Measurements from ENCODE around the gene CSTPP1.

CSTPP1 gene

DNA sequence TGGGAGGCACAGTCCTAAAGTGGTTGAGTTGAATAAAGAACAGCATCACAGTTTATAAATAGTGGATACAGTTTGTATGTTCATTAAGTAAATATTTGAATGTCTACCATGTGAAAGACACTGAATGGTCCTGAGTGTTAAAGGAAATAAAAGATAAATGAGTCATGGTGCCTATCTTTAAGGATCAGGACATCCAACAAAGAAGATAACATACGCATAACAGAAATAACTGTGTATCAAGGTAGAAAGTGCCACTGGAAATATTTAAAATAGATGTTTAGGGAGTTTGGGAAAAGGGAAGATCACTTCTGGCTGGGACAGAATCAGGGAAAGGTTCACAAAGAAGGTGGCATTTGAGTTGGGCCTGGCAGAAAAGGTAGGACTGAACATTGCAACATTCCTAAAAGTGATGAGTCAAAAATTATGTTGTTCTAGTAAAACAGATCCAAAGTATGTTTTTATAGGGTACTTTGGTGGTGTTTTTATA lies 41.5 kb downstream of the CSTPP1 start:
- Histone ChIP-seq H3K4me3 (ENCODE audit: low read depth in 1 of 2, low read length in 2 of 2) (no peak overlapping the region), H3K9ac (ENCODE audit: low read depth, low read length) (no peak overlapping the region), H2AFZ (ENCODE audit: low read depth, low read length) (no peak overlapping the region), H3K9me3 (ENCODE audit: insufficient read depth, low read length, severe bottlenecking) (no peaks in the 10 kb centered on the region), H3K27ac (ENCODE audit: low read length) (no peak overlapping the region), H4K20me1 (ENCODE audit: insufficient read depth, low read length) (no peaks in the 10 kb centered on the region), H3K79me2 (ENCODE audit: insufficient read depth, low read length) (no peaks in the 10 kb centered on the region), H3K36me3 (ENCODE audit: insufficient read depth, low read length) (peaks cover 5% of the 10 kb centered on the region; the same call in 1 of the 2 replicates), H3K4me2 (ENCODE audit: insufficient read depth, low read length) (no peak overlapping the region), H3K27me3 (ENCODE audit: insufficient read depth, low read length, poor library complexity) (no peaks in the 10 kb centered on the region), H3K4me1 (ENCODE audit: insufficient read depth, low read length) (no peaks in the 10 kb centered on the region)
- DNase-seq, result no peak
- no peak for ATAC-seq (ENCODE audit: insufficient read depth, low read depth)
- TF ChIP-seq EZH2 (IDR thresholded peaks at IDR 0.05; ENCODE audit: borderline replicate concordance, low read depth, low read length, severe bottlenecking), result no peak
- TF ChIP-seq, protein P1, sequence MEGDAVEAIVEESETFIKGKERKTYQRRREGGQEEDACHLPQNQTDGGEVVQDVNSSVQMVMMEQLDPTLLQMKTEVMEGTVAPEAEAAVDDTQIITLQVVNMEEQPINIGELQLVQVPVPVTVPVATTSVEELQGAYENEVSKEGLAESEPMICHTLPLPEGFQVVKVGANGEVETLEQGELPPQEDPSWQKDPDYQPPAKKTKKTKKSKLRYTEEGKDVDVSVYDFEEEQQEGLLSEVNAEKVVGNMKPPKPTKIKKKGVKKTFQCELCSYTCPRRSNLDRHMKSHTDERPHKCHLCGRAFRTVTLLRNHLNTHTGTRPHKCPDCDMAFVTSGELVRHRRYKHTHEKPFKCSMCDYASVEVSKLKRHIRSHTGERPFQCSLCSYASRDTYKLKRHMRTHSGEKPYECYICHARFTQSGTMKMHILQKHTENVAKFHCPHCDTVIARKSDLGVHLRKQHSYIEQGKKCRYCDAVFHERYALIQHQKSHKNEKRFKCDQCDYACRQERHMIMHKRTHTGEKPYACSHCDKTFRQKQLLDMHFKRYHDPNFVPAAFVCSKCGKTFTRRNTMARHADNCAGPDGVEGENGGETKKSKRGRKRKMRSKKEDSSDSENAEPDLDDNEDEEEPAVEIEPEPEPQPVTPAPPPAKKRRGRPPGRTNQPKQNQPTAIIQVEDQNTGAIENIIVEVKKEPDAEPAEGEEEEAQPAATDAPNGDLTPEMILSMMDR (IDR thresholded peaks at IDR 0.05; ENCODE audit: borderline replicate concordance, extremely low read depth, low read length, poor library complexity, severe bottlenecking), result no peak

DNA sequence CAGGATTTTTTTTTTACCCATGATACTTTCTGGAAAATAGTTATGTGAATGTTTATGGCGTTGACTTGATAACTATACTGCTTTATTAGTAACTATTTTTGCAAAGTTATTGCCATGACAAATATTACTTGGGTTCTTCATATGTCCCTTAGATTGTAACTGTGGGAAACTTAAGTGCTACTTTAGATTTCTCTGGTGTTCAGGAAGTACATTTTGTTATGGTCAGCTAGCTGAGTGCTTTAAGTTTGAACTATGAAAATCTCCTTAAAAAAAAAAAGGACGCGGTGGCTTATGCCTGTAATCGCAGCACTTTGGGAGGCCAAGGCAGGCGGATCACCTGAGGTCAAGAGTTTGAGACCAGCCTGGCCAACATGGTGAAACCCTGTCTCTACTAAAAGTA lies 42.8 kb downstream of the CSTPP1 start:
- H3K27ac ChIP-seq (ENCODE audit: low read length), result no peak overlapping the region
- H3K4me3 ChIP-seq (ENCODE audit: low read depth in 1 of 2, low read length in 2 of 2), result no peak overlapping the region
- no peaks in the 10 kb centered on the region for H3K27me3 ChIP-seq (ENCODE audit: insufficient read depth, low read length, poor library complexity)
- no peak overlapping the region for H3K9ac ChIP-seq (ENCODE audit: low read depth, low read length)
- TF ChIP-seq EZH2 (IDR thresholded peaks at IDR 0.05; ENCODE audit: borderline replicate concordance, low read depth, low read length, severe bottlenecking), result no peak
- TF ChIP-seq, protein P1 (IDR thresholded peaks at IDR 0.05; ENCODE audit: borderline replicate concordance, extremely low read depth, low read length, poor library complexity, severe bottlenecking), result no peak
- no peak overlapping the region for H2AFZ ChIP-seq (ENCODE audit: low read depth, low read length)
- no peaks in the 10 kb centered on the region for H3K4me1 ChIP-seq (ENCODE audit: insufficient read depth, low read length)
- DNase-seq (no peak), ATAC-seq (ENCODE audit: insufficient read depth, low read depth) (no peak)
- no peak overlapping the region for H3K4me2 ChIP-seq (ENCODE audit: insufficient read depth, low read length)
- H4K20me1 ChIP-seq (ENCODE audit: insufficient read depth, low read length), result no peaks in the 10 kb centered on the region
- no peaks in the 10 kb centered on the region for H3K79me2 ChIP-seq (ENCODE audit: insufficient read depth, low read length)
- no peaks in the 10 kb centered on the region for H3K9me3 ChIP-seq (ENCODE audit: insufficient read depth, low read length, severe bottlenecking)
- H3K36me3 ChIP-seq (ENCODE audit: insufficient read depth, low read length), result no peaks in the 10 kb centered on the region

DNA sequence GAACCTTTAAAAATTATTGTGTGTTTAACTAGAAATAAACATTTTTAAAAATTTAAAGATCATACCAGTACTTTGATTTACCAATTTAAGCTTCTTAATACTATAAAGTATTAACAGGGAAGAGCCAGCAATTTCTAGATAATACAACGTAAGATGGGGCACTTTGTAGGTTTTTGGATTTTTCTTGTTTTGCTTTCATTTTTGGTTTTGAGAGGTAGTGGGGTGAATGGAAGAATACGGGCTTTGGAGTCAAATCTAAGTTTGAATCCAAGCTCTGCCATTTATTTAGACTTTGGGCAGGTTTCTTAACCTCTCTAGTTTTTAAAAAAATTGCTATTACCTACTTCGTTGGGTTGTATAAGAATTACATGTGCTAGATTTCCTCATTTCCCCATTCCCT lies 44.9 kb downstream of the CSTPP1 start:
- 0 out of 3 replicates have a peak, but pooled peaks have one; percentile 39 for ATAC-seq (ENCODE audit: insufficient read depth, low read depth)
- no peak for DNase-seq
- Histone ChIP-seq H3K4me1 (ENCODE audit: insufficient read depth, low read length) (no peaks in the 10 kb centered on the region), H3K27ac (ENCODE audit: low read length) (no peak overlapping the region), H3K4me2 (ENCODE audit: insufficient read depth, low read length) (no peak overlapping the region), H3K9ac (ENCODE audit: low read depth, low read length) (no peak overlapping the region), H3K9me3 (ENCODE audit: insufficient read depth, low read length, severe bottlenecking) (no peaks in the 10 kb centered on the region), H2AFZ (ENCODE audit: low read depth, low read length) (no peak overlapping the region), H3K4me3 (ENCODE audit: low read depth in 1 of 2, low read length in 2 of 2) (no peak overlapping the region), H4K20me1 (ENCODE audit: insufficient read depth, low read length) (no peaks in the 10 kb centered on the region), H3K79me2 (ENCODE audit: insufficient read depth, low read length) (no peaks in the 10 kb centered on the region), H3K27me3 (ENCODE audit: insufficient read depth, low read length, poor library complexity) (no peaks in the 10 kb centered on the region), H3K36me3 (ENCODE audit: insufficient read depth, low read length) (no peaks in the 10 kb centered on the region)
- no peak for TF ChIP-seq EZH2 (IDR thresholded peaks at IDR 0.05; ENCODE audit: borderline replicate concordance, low read depth, low read length, severe bottlenecking)
- TF ChIP-seq, protein P1 (IDR thresholded peaks at IDR 0.05; ENCODE audit: borderline replicate concordance, extremely low read depth, low read length, poor library complexity, severe bottlenecking), result no peak

All from DND-41 (cell line).